Stimulated activated CD4-positive, alpha-beta T cell treated with anti-CD3 and anti-CD28 coated beads, TNF-alpha, amount 100 ng/mL, for 4 hours (primary cell): Measurements from ENCODE around the gene DCAF6.

Source experiments
- DNase-seq, 3 experiments: peaks; one replicate each; pipeline ENCODE4 v3.0.0-alpha.2; 2020; ENCODE audit warnings: low read depth in 3 of 3

The DCAF6 gene

GRCh38 chr1:167957710-167958109, 21.2 kb downstream of the DCAF6 start:
- DNase-seq, result no peak

- no peak for DNase-seq
These were observed 28.2 kb downstream of the DCAF6 start for GRCh38 chr1:167964646-167965045.

- no peak for DNase-seq
These were observed 29.6 kb downstream of the DCAF6 start for GRCh38 chr1:167966050-167966449.

GRCh38 chr1:167968569-167968968, 32.1 kb downstream of the DCAF6 start:
- DNase-seq, result no peak

GRCh38 chr1:167973832-167974231, 37.3 kb downstream of the DCAF6 start:
- no peak for DNase-seq

- no peak for DNase-seq
These were observed 38.2 kb downstream of the DCAF6 start for GRCh38 chr1:167974698-167975097.

GRCh38 chr1:167977245-167977644, 40.8 kb downstream of the DCAF6 start:
- DNase-seq, result no peak

- DNase-seq, result no peak
These were observed 45.5 kb downstream of the DCAF6 start for GRCh38 chr1:167981933-167982332.

GRCh38 chr1:167983797-167984420, 47.4 kb downstream of the DCAF6 start:
- no peak for DNase-seq

GRCh38 chr1:167984886-167985489, 48.5 kb downstream of the DCAF6 start:
- DNase-seq, result no peak

- no peak for DNase-seq
These were observed 50.7 kb downstream of the DCAF6 start for GRCh38 chr1:167987174-167987573.

- no peak for DNase-seq
These were observed 55.1 kb downstream of the DCAF6 start for GRCh38 chr1:167991546-167991945.

GRCh38 chr1:167993720-167994119, 57.2 kb downstream of the DCAF6 start:
- DNase-seq, result no peak

- DNase-seq, result no peak
These were observed 58.1 kb downstream of the DCAF6 start for GRCh38 chr1:167994560-167994959.

- DNase-seq, result no peak
These were observed 58.6 kb downstream of the DCAF6 start for GRCh38 chr1:167995038-167995437.

- DNase-seq, result no peak
These were observed 59.8 kb downstream of the DCAF6 start for GRCh38 chr1:167996266-167996665.

GRCh38 chr1:167997037-167997575, 60.6 kb downstream of the DCAF6 start:
- no peak for DNase-seq

- no peak for DNase-seq
These were observed 63.4 kb downstream of the DCAF6 start for GRCh38 chr1:167999877-168000276.

GRCh38 chr1:168000656-168001055, 64.2 kb downstream of the DCAF6 start:
- no peak for DNase-seq

GRCh38 chr1:168001213-168001612, 64.7 kb downstream of the DCAF6 start:
- no peak for DNase-seq

- DNase-seq, result no peak
These were observed 68.0 kb downstream of the DCAF6 start for GRCh38 chr1:168004531-168004930.

- no peak for DNase-seq
These were observed 69.0 kb downstream of the DCAF6 start for GRCh38 chr1:168005529-168005928.

- no peak for DNase-seq
These were observed 71.2 kb downstream of the DCAF6 start for GRCh38 chr1:168007691-168008090.

GRCh38 chr1:168008595-168008994, 72.1 kb downstream of the DCAF6 start:
- no peak for DNase-seq
